Measurements from ENCODE around the gene MPI. TPM values are rescaled to one million over a fixed set of nuclear protein-coding genes. Genes with fewer than 3 reads are reported as not detected.

The MPI gene
- total and polyA plus RNA-seq, 10 of the 15 experiments (the other 5 are each of a cell fraction or from before 2014, with no cell fraction given): 35.6 to 93.9 (median 44.1) TPM

DNA sequence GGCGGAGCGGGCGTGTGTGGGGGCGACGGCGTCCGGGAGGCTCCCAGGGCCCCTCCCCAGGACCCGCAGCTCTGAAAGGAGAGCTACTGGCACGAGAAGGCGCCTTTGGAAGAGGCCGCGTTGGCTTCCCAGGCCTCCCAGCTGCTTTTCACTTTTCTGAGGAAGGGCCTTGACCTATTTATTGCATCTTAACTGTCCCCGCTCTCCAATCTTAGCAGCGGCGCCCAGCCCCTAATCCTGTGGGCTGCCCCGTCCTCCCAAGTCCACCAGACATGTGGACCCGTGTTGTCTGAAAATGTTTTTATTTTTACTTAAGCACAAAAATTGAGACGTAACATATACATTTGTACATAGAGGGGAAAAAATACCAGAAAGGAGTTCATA lies 46.4 kb upstream of the MPI start (continued):
- TF ChIP-seq SRF (IDR thresholded peaks at IDR 0.05; ENCODE audit: low read depth in 2 of 2, low read length in 2 of 2): no peak
- TF ChIP-seq MEF2A (IDR thresholded peaks at IDR 0.05; ENCODE audit: insufficient read depth, low read depth, low read length): no peak
- TF ChIP-seq BCL11A (IDR thresholded peaks at IDR 0.05; ENCODE audit: low read depth, low read length): no peak
- TF ChIP-seq RFX5 (IDR thresholded peaks at IDR 0.05; ENCODE audit: low read depth, low read length): no peak
- 0 out of 2 replicates have a peak, but pooled peaks have one; percentile 5 for TF ChIP-seq EED (IDR thresholded peaks at IDR 0.05; ENCODE audit: low read depth)
- TF ChIP-seq SIN3A (IDR thresholded peaks at IDR 0.05; ENCODE audit: low read depth, low read length): no peak; the same call in 1 of the 2 replicates
- no peak for TF ChIP-seq CREB1 (IDR thresholded peaks at IDR 0.05; ENCODE audit: low read depth)
- TF ChIP-seq, protein P1, sequence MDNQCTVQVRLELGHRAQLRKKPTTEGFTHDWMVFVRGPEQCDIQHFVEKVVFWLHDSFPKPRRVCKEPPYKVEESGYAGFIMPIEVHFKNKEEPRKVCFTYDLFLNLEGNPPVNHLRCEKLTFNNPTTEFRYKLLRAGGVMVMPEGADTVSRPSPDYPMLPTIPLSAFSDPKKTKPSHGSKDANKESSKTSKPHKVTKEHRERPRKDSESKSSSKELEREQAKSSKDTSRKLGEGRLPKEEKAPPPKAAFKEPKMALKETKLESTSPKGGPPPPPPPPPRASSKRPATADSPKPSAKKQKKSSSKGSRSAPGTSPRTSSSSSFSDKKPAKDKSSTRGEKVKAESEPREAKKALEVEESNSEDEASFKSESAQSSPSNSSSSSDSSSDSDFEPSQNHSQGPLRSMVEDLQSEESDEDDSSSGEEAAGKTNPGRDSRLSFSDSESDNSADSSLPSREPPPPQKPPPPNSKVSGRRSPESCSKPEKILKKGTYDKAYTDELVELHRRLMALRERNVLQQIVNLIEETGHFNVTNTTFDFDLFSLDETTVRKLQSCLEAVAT (IDR thresholded peaks at IDR 0.05): 0 out of 2 replicates have a peak, but pooled peaks have one; percentile 13
- TF ChIP-seq ASH2L (IDR thresholded peaks at IDR 0.05; ENCODE audit: borderline replicate concordance, low read depth): 0 out of 2 replicates have a peak, but pooled peaks have one; percentile 8
- TF ChIP-seq HDGF (IDR thresholded peaks at IDR 0.05): peak; percentile 40; the same call in 1 of the 2 replicates
- TF ChIP-seq, protein P2, sequence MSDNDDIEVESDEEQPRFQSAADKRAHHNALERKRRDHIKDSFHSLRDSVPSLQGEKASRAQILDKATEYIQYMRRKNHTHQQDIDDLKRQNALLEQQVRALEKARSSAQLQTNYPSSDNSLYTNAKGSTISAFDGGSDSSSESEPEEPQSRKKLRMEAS (IDR thresholded peaks at IDR 0.05; ENCODE audit: low read depth, low read length): no peak
- no peak for TF ChIP-seq ZZZ3 (IDR thresholded peaks at IDR 0.05; ENCODE audit: control insufficient read depth, insufficient read length, low read depth)
- TF ChIP-seq CEBPB (IDR thresholded peaks at IDR 0.05; ENCODE audit: borderline replicate concordance in 1 of 2, low read depth in 2 of 2, low read length in 2 of 2): no peak
- TF ChIP-seq EP300 (IDR thresholded peaks at IDR 0.05; ENCODE audit: borderline replicate concordance in 1 of 2, control insufficient read depth in 1 of 2, low read depth in 2 of 2, low read length in 2 of 2): no peak
- TF ChIP-seq SREBF1 (IDR thresholded peaks at IDR 0.05; ENCODE audit: low read length): no peak
- TF ChIP-seq, protein P3, sequence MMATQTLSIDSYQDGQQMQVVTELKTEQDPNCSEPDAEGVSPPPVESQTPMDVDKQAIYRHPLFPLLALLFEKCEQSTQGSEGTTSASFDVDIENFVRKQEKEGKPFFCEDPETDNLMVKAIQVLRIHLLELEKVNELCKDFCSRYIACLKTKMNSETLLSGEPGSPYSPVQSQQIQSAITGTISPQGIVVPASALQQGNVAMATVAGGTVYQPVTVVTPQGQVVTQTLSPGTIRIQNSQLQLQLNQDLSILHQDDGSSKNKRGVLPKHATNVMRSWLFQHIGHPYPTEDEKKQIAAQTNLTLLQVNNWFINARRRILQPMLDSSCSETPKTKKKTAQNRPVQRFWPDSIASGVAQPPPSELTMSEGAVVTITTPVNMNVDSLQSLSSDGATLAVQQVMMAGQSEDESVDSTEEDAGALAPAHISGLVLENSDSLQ (IDR thresholded peaks at IDR 0.05): peak; percentile 14; the same call in 1 of the 2 replicates
- peak in 1 of 2 experiments; percentile 33; a peak in 1 of 3 replicates for TF ChIP-seq EGR1 (IDR thresholded peaks at IDR 0.05; ENCODE audit: borderline replicate concordance in 1 of 2, low read depth in 2 of 2, low read length in 2 of 2)

All from GM12878 (cell line).